HCT116 (cell line): ENCODE results near the gene NAV1. TPM values are rescaled to one million over a fixed set of nuclear protein-coding genes. Genes with fewer than 3 reads are reported as not detected.

Experiments used
- ATAC-seq: fragments of 200-7000 bp; cut with Tn5 transposase; 2 replicates; pipeline ENCODE4 v1.9.1; 2020; ENCODE audit warnings: mild to moderate bottlenecking, moderate library complexity
- BruUV-seq: library from RNA; stranded (reverse); fragments of 400-500 nt; replicated peaks from 2 replicates; lab custom pipeline; 2021; lab: Mats Ljungman, UMichigan
- CTCF ChIA-PET: fragments of 300-600 bp; sonication (Branson Sonifier 250); formaldehyde crosslinking; loops from one replicate; lab custom pipeline; 2021; ENCODE audit warnings: antibody characterized with exemption; lab: Charles Lee
- POLR2A ChIA-PET: fragments of 300-600, 350-600 bp; sonication (Branson Sonifier 250); formaldehyde crosslinking; loops from one replicate; lab custom pipeline; 2021; ENCODE audit warnings: antibody characterized with exemption; lab: Charles Lee
- RAD21 ChIA-PET, 2 experiments: fragments of 300-600 bp; sonication (Branson Sonifier 250); formaldehyde crosslinking; loops; one replicate each; lab custom pipeline; 2023; ENCODE audit warnings: low total read pairs in 2 of 2; ENCODE audit not compliant: uncharacterized antibody in 2 of 2, unreplicated experiment in 2 of 2, low non-redundant PET in 1 of 2; lab: Charles Lee
- DNase-seq: peaks from one replicate; pipeline ENCODE4 v3.0.0-alpha.2; 2010; ENCODE audit warnings: low read depth, low spot score
- H2AFZ ChIP-seq: fragments of 200-600 bp; shearing (Covaris generic), sonication (generic); 2 replicates; pipeline ENCODE4 v1.6.1; 2017; ENCODE audit warnings: low read depth, mixed run types, mixed read lengths, antibody characterized with exemption, low read length; ENCODE audit not compliant: poor library complexity, severe bottlenecking
- H3K27ac ChIP-seq: 2 replicates; pipeline ENCODE4 v1.5.1; 2012; ENCODE audit warnings: low read depth, low read length
- H3K27me3 ChIP-seq: fragments of 200-600 bp; sonication (generic); 2 replicates; pipeline ENCODE4 v1.6.1; 2016; ENCODE audit warnings: mixed run types, low read length, mixed read lengths; ENCODE audit not compliant: insufficient read depth
- H3K36me3 ChIP-seq, 2 experiments: fragments of 200-500 bp in 1 of 2; fragments of 200-600 bp in 1 of 2; sonication (Bioruptor generic) in 1 of 2; sonication (generic) in 1 of 2; 2 replicates each; pipeline versions ENCODE4 v1.5.1 to v1.6.1; 2014 to 2016; ENCODE audit warnings: low read length in 2 of 2, inconsistent platforms in 1 of 2, mixed read lengths in 1 of 2, mixed run types in 1 of 2; ENCODE audit not compliant: insufficient read depth in 2 of 2, control insufficient read depth in 1 of 2
- H3K4me1 ChIP-seq, 2 experiments: fragments of 200-600 bp in 1 of 2; sonication (generic) in 1 of 2; 2 replicates each; pipeline versions ENCODE4 v1.5.1 to v1.6.1; 2012 to 2017; ENCODE audit warnings: low read length in 2 of 2, inconsistent platforms in 1 of 2, mild to moderate bottlenecking in 1 of 2, mixed read lengths in 1 of 2, mixed run types in 1 of 2, moderate library complexity in 1 of 2; ENCODE audit not compliant: insufficient read depth in 2 of 2, control insufficient read depth in 1 of 2
- H3K4me2 ChIP-seq: fragments of 200-600 bp; sonication (generic); 2 replicates; pipeline ENCODE4 v1.6.1; 2017; ENCODE audit warnings: mixed run types, low read length, mixed read lengths
- H3K4me3 ChIP-seq, 2 experiments: fragments of 200-600 bp in 1 of 2; sonication (generic) in 1 of 2; replicated peaks in 1 of 2; 2 replicates each; pipeline ENCODE4 v1.5.1; 2011 to 2016; ENCODE audit warnings: low read length in 2 of 2, control low read depth in 1 of 2, low read depth in 1 of 2, mild to moderate bottlenecking in 1 of 2, mixed read lengths in 1 of 2, mixed run types in 1 of 2
- H3K79me2 ChIP-seq: fragments of 200-600 bp; sonication (generic); 2 replicates; pipeline ENCODE4 v1.6.1; 2017; ENCODE audit warnings: mild to moderate bottlenecking, mixed run types, low read length, moderate library complexity, mixed read lengths; ENCODE audit not compliant: insufficient read depth
- H3K9ac ChIP-seq: fragments of 200-600 bp; sonication (generic); 2 replicates; pipeline ENCODE4 v1.6.1; 2016; ENCODE audit warnings: low read length, mixed read lengths
- H3K9me2 ChIP-seq: fragments of 200-600 bp; sonication (generic), shearing (Covaris generic); 2 replicates; pipeline ENCODE4 v1.6.1; 2017; ENCODE audit warnings: mixed run types, mild to moderate bottlenecking, moderate library complexity; ENCODE audit not compliant: insufficient read depth
- H3K9me3 ChIP-seq, 2 experiments: fragments of 200-500 bp in 1 of 2; fragments of 200-600 bp in 1 of 2; sonication (Bioruptor generic) in 1 of 2; sonication (generic) in 1 of 2; 2 replicates each; pipeline ENCODE4 v1.6.1; 2014 to 2017; ENCODE audit warnings: low read length in 2 of 2, mixed read lengths in 2 of 2, inconsistent platforms in 1 of 2, low read depth in 1 of 2, mild to moderate bottlenecking in 1 of 2, mixed run types in 1 of 2, moderate library complexity in 1 of 2; ENCODE audit not compliant: control insufficient read depth in 1 of 2, insufficient read depth in 1 of 2
- H4K20me1 ChIP-seq: fragments of 200-600 bp; sonication (generic), shearing (Covaris generic); 2 replicates; pipeline ENCODE4 v1.6.1; 2017; ENCODE audit warnings: mixed run types, mild to moderate bottlenecking, moderate library complexity; ENCODE audit not compliant: insufficient read depth
- CEBPB ChIP-seq: IDR thresholded peaks from 2 replicates; pipeline ENCODE4 v1.6.1; 2012; ENCODE audit warnings: low read depth
- ELF1 ChIP-seq: IDR thresholded peaks from 2 replicates; pipeline ENCODE4 v1.6.1; 2012; ENCODE audit warnings: low read depth, borderline replicate concordance
- POLR2AphosphoS5 ChIP-seq: IDR thresholded peaks from 2 replicates; pipeline ENCODE4 v1.6.1; 2011; ENCODE audit warnings: mild to moderate bottlenecking, low read depth, low read length, moderate library complexity
- SIN3A ChIP-seq: IDR thresholded peaks from 2 replicates; pipeline ENCODE4 v1.6.1; 2012; ENCODE audit warnings: low read depth
- YY1 ChIP-seq: IDR thresholded peaks from 2 replicates; pipeline ENCODE4 v1.6.1; 2011; ENCODE audit warnings: low read length, low read depth, moderate library complexity, mild to moderate bottlenecking; ENCODE audit not compliant: insufficient replicate concordance; ENCODE audit errors: extremely low read depth
- ZFX ChIP-seq: fragments of 450-650 bp; IDR thresholded peaks from 2 replicates; pipeline ENCODE4 v1.6.1; 2017
- ZNF274 ChIP-seq: fragments of 200-500 bp; sonication (Bioruptor generic); IDR thresholded peaks from 2 replicates; pipeline ENCODE4 v1.6.1; 2014; ENCODE audit warnings: mild to moderate bottlenecking, low read depth, low read length, inconsistent platforms
- intact Hi-C: fragments of 100-400 bp; cut with micrococcal nuclease; formaldehyde crosslinking; loops from 2 replicates; pipeline ENCODE4 v1.10.0; 2022
- total RNA-seq: library from RNA; stranded (reverse); gene quantifications from one replicate; pipeline ENCODE4 v1.2.1, GENCODE V29; 2021; ENCODE audit not compliant: unreplicated experiment

The NAV1 gene
- total RNA-seq, 1 experiment from 2014 or later = 22.8 TPM

DNA sequence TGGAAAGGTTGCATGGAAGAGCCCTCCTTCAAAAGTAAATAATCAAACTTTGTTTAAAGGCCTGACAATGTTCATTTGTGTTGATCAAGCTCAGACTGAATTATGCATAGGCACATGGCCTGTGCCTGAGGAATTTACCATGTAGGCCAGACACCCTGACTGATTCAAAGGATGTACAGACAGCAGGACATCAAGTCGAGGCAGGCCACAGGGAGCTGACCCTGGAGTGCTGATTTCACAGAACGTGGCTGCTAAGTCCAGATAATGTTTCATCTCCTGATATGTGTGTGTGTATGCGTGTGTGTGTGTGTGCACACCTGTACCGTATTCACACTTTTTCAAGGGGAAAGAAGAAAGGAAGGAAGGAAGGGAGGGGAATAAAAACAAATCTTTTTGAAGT, 34.1 kb downstream of the NAV1 start:
- Histone ChIP-seq H3K4me3 (no peak overlapping the region), H3K9me2 (no peaks in the 10 kb centered on the region), H3K79me2 (no peaks in the 10 kb centered on the region), H3K27me3 (no peaks in the 10 kb centered on the region; the same call in 1 of the 2 replicates), H4K20me1 (no peaks in the 10 kb centered on the region), H3K9me3 (no peaks in the 10 kb centered on the region), H3K27ac (no peak overlapping the region), H3K36me3 (no peaks in the 10 kb centered on the region), H2AFZ (no peak overlapping the region), H3K9ac (no peak overlapping the region), H3K4me1 (no peaks in the 10 kb centered on the region), H3K4me2 (no peak overlapping the region)
- no peak for TF ChIP-seq YY1
- TF ChIP-seq ELF1 = no peak
- no peak for TF ChIP-seq SIN3A
- TF ChIP-seq POLR2AphosphoS5 = no peak
- no peak for TF ChIP-seq ZFX
- DNase-seq = no peak
- CTCF ChIA-PET = no interaction called here
- POLR2A ChIA-PET = no interaction called here
- ATAC-seq = no peak
- BruUV-seq = no TSS peak
- RAD21 ChIA-PET = no interaction called here
- intact Hi-C loops = no loop called here

GRCh38 chr1:201573923-201574322, 35.0 kb downstream of the NAV1 start:
- no TSS peak for BruUV-seq

More at GRCh38 chr1:201573923-201574322, 35.0 kb downstream of the NAV1 start:
- H2AFZ ChIP-seq = no peak overlapping the region
- no peaks in the 10 kb centered on the region for H3K4me1 ChIP-seq
- TF ChIP-seq CEBPB = no peak
- TF ChIP-seq SIN3A = no peak
- no peak for TF ChIP-seq ZNF274
- no peaks in the 10 kb centered on the region; the same call in 1 of the 2 replicates for H3K27me3 ChIP-seq
- intact Hi-C loops = no loop called here
- H3K4me2 ChIP-seq = no peak overlapping the region
- H3K9me3 ChIP-seq = no peaks in the 10 kb centered on the region
- ChIA-PET CTCF (no interaction called here), RAD21 (no interaction called here), POLR2A (no interaction called here)
- H3K79me2 ChIP-seq = no peaks in the 10 kb centered on the region
- no peak overlapping the region for H3K4me3 ChIP-seq
- no peaks in the 10 kb centered on the region for H4K20me1 ChIP-seq
- H3K27ac ChIP-seq = no peak overlapping the region
- ATAC-seq (no peak), DNase-seq (no peak)
- no peaks in the 10 kb centered on the region for H3K9me2 ChIP-seq
- no peak overlapping the region for H3K9ac ChIP-seq
- H3K36me3 ChIP-seq = no peaks in the 10 kb centered on the region
